Measurements from ENCODE around the gene FRY. TPM values are rescaled to one million over a fixed set of nuclear protein-coding genes. Genes with fewer than 3 reads are reported as not detected.

The FRY gene
- total RNA-seq, 3 donors from 2014 or later: 9.2 to 38.5 (median 10.5) TPM

DNA sequence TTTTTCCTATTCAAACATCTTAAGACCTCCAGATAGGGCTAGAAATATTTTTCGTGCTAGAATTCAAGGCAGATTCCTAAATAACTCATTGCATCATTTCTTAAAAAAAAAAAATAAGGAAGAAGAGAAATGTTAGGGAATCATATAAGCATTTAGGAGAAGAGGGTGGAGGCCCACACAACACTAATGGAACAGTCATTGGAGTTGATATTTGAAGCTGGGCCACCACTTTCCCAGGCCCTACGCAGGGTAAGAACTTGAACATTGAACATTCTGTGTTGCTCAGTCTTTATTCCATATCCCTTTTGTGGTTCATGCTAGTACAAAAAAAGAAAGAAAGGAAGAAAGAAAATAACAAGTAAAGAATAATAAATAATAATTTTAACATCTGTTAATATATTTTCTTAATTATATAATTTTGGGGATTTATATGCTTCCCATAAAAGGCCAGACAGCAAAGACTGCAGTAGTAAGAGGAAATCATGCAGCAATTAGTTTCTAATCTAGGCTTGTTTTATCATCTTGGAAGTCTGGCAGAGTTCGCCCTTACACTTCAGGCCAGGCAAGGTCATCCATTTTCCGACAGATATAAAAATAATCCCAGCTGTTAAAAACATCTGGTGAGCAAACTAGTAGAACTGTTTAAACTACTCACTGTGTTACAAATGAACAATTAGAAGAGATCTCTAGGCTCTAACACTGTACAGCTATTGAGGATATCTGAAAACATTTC, 127.7 kb downstream of the FRY start:
- ATAC-seq (no peak), DNase-seq (no peak)
- Histone ChIP-seq H3K4me3 (no peak overlapping the region), H3K9me3 (no peaks in the 10 kb centered on the region), H3K4me1 (ENCODE audit: low read depth) (no peaks in the 10 kb centered on the region), H3K36me3 (ENCODE audit: low read depth) (no peaks in the 10 kb centered on the region)
- intact Hi-C loops (cut with DNase I, micrococcal nuclease): no loop called here
- TF ChIP-seq, protein P1, sequence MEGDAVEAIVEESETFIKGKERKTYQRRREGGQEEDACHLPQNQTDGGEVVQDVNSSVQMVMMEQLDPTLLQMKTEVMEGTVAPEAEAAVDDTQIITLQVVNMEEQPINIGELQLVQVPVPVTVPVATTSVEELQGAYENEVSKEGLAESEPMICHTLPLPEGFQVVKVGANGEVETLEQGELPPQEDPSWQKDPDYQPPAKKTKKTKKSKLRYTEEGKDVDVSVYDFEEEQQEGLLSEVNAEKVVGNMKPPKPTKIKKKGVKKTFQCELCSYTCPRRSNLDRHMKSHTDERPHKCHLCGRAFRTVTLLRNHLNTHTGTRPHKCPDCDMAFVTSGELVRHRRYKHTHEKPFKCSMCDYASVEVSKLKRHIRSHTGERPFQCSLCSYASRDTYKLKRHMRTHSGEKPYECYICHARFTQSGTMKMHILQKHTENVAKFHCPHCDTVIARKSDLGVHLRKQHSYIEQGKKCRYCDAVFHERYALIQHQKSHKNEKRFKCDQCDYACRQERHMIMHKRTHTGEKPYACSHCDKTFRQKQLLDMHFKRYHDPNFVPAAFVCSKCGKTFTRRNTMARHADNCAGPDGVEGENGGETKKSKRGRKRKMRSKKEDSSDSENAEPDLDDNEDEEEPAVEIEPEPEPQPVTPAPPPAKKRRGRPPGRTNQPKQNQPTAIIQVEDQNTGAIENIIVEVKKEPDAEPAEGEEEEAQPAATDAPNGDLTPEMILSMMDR (IDR thresholded peaks at IDR 0.05): no peak

DNA sequence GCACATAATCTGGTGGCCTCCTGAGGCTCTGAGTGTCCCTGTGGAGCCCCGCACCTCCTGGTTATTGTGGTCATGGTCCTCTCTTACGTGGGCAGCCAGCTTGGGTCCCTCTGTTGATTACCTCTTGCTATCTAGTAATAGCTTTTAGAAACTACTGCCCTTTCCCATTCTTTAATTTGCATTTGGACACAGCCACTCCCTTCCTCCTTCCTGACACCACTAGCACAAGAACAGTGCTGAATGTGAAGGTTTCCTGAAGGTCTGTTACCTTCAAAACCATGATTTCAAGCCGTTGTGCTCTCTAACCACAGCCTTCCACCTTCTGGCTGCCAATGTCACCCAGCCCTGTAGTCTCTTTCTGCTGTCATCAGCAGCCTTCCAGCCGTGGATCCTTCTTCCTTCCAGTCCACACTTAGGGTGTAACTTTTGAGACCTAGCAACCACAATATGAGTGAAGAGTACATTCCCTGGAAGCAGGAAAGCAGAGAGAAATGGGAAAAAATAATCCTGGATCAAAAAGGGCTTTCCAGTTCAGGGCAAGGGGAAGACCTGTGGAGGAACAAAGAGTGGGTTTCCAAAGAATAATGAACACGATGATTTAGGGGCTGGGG, 130.9 kb downstream of the FRY start:
- H3K4me1 ChIP-seq (ENCODE audit: low read depth): no peaks in the 10 kb centered on the region
- intact Hi-C loops (cut with DNase I, micrococcal nuclease): no loop called here
- TF ChIP-seq, protein P1 (IDR thresholded peaks at IDR 0.05): no peak
- DNase-seq (no peak), ATAC-seq (no peak)
- no peaks in the 10 kb centered on the region for H3K36me3 ChIP-seq (ENCODE audit: low read depth)
- H3K9me3 ChIP-seq: no peaks in the 10 kb centered on the region
- H3K4me3 ChIP-seq: no peak overlapping the region

DNA sequence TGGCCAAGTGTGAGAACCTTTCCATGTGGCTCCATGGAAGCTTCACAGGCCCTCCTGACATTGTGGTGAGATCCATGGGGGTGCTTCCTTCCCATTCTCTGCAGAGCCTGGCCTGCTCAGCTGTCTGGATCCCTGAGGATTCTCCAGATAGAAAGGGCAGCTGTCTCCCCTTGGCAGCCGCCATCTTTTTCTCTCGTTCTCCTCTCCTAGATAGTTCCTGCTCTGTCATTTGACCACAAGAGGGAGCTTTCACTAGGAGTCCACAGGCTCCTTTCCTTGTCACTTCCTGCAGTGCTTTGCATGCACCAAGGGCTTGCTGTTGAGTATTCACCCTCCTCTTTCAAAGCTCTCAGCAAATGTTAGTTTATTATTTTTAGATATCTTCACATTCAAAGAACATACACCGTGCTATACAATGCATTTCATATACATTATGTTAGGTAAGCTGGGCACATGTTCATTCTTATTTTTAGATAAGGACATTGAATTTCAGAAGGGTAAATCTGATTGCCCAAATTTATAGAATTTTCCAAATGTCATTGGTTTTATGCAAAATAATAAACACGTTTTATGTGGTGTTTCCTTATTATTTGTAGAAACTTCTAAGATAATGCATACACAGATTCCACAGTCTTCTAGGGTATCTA, 133.2 kb downstream of the FRY start:
- H3K4me1 ChIP-seq (ENCODE audit: low read depth): no peaks in the 10 kb centered on the region
- no peaks in the 10 kb centered on the region for H3K36me3 ChIP-seq (ENCODE audit: low read depth)
- TF ChIP-seq, protein P1 (IDR thresholded peaks at IDR 0.05): no peak
- intact Hi-C loops (cut with DNase I, micrococcal nuclease): no loop called here
- ATAC-seq (peak; percentile 89), DNase-seq (peak in 1 of 3 donors; percentile 50)
- H3K9me3 ChIP-seq: no peaks in the 10 kb centered on the region
- no peak overlapping the region for H3K4me3 ChIP-seq

DNA sequence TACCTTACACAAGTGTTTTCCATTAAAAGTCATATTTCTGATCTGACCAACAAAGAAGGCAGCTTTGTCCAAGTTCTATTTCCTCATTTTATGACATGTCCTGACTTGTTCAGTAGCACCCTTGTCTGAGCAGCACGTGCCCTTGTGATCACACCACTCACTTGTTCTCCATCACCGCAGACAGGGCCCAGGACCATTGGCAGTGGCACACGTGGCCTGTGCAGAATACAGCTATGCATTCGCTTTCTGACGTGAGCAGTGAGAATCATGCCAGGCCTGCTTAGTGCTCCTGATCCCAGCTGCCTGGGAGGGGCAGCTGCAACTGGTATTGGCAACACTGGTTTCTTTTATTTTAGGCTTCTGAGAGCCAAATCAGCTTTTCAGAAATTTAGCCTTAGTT, 134.2 kb downstream of the FRY start:
- no peak for ATAC-seq
- no peaks in the 10 kb centered on the region for H3K9me3 ChIP-seq
- H3K4me1 ChIP-seq (ENCODE audit: low read depth): no peaks in the 10 kb centered on the region
- DNase-seq: no peak
- TF ChIP-seq, protein P1 (IDR thresholded peaks at IDR 0.05): no peak
- no peak overlapping the region for H3K4me3 ChIP-seq
- intact Hi-C loops (cut with DNase I, micrococcal nuclease): no loop called here
- H3K36me3 ChIP-seq (ENCODE audit: low read depth): no peaks in the 10 kb centered on the region

DNA sequence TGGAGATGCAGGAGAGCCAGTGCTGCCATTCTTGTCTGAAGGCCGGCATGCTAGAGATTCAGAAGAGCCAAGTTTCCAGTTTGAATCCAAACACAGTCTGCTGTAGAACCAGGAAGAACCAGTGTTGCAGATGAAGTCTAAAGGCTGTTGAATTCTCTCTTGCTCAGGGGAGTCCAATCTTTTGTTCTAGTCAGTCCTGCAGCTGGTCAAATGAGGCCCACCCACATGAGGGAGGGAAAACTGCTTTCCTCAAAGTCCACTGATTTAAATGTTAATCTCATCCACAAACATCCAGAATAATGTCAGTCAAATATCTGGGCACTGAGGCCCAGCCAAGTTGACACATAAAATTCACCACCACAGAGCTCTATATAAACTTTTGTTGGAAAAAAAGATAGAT, 136.6 kb downstream of the FRY start:
- no peak overlapping the region for H3K4me3 ChIP-seq
- intact Hi-C loops (cut with DNase I, micrococcal nuclease): no loop called here
- DNase-seq: no peak
- no peaks in the 10 kb centered on the region for H3K4me1 ChIP-seq (ENCODE audit: low read depth)
- TF ChIP-seq, protein P1 (IDR thresholded peaks at IDR 0.05): no peak
- no peaks in the 10 kb centered on the region for H3K36me3 ChIP-seq (ENCODE audit: low read depth)
- no peak for ATAC-seq
- H3K9me3 ChIP-seq: no peaks in the 10 kb centered on the region

Data from mucosa of descending colon (tissue), 3 donors.